Activated CD8-positive, alpha-beta T cell treated with anti-CD3 and anti-CD28 coated beads, Interleukin-2, amount 10 ng/mL, durations not matched to agents 7 days and 5 days (primary cell): ENCODE results near the gene YBX1. TPM values are rescaled to one million over a fixed set of nuclear protein-coding genes. Genes with fewer than 3 reads are reported as not detected.
"Not testable (repeated sequence)": the region's sequence is repeated elsewhere in the genome, so short reads cannot be mapped to it uniquely, and the experiment has no call there.

Source experiments
- ATAC-seq: fragments of 150-1000 bp; cut with Tn5 transposase; one replicate; pipeline ENCODE4 v1.10.0; 2021; ENCODE audit warnings: moderate library complexity
- CTCF ChIA-PET: fragments of 350-600 bp; sonication (Branson Sonifier 250); formaldehyde crosslinking; loops from one replicate; lab custom pipeline; 2021; ENCODE audit warnings: antibody characterized with exemption; lab: Charles Lee
- POLR2A ChIA-PET: fragments of 350-600 bp; sonication (Branson Sonifier 250); formaldehyde crosslinking; loops from one replicate; lab custom pipeline; 2021; ENCODE audit warnings: antibody characterized with exemption; lab: Charles Lee
- DNase-seq: peaks from one replicate; pipeline ENCODE4 v3.0.0-alpha.2; 2020
- H3K27ac Mint-ChIP-seq: one replicate; pipeline ENCODE4 v1.8.0; 2021; ENCODE audit warnings: mild to moderate bottlenecking, mixed read lengths
- H3K27me3 Mint-ChIP-seq: one replicate; pipeline ENCODE4 v1.8.0; 2021; ENCODE audit warnings: low read depth, mixed read lengths
- H3K36me3 Mint-ChIP-seq: one replicate; pipeline ENCODE4 v1.8.0; 2021; ENCODE audit warnings: low read depth, mixed read lengths
- H3K4me1 Mint-ChIP-seq: one replicate; pipeline ENCODE4 v1.8.0; 2021; ENCODE audit warnings: low read depth, mixed read lengths
- H3K4me3 Mint-ChIP-seq: one replicate; pipeline ENCODE4 v1.8.0; 2021; ENCODE audit warnings: mild to moderate bottlenecking, mixed read lengths
- H3K9me3 Mint-ChIP-seq: one replicate; pipeline ENCODE4 v1.8.0; 2022; ENCODE audit warnings: mixed read lengths; ENCODE audit not compliant: insufficient read depth
- total RNA-seq, 2 experiments: library from RNA; stranded (reverse); gene quantifications; one replicate each; pipeline ENCODE4 v1.2.3, GENCODE V29; 2021

The YBX1 gene
- total RNA-seq, 2 experiments from 2014 or later, result 733 to 791 TPM

DNA sequence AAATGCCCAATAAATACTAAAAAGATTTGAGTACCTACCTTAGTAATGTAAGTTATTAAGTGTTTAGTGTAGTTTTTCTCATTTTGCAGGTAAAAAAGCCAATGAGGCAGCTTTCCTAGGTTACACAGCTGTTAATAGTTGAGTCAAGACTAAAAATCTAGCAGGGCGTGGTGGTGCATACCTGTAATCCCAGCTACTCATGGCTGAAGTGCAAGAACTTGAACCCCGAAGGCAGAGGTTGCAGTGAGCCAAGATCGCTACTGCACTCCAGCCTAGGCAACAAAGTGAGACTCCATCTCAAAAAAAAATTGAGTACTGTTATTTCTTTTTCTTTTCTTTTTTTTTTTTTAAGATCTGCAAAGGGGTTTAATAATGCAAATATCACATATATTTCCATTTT lies 7.7 kb downstream of the YBX1 start:
- Mint-ChIP-seq H3K4me3 (no peak overlapping the region), H3K4me1 (peaks cover 76% of the 10 kb centered on the region), H3K36me3 (peaks cover 62% of the 10 kb centered on the region), H3K27ac (no peak overlapping the region), H3K27me3 (no peaks in the 10 kb centered on the region), H3K9me3 (no peaks in the 10 kb centered on the region)
- ChIA-PET POLR2A (interaction anchor here (0.7 kb wide), 1 partner anchor 94 kb away, joined by 3 read pairs; no protein-coding TSS in a partner anchor), CTCF (interaction anchor here (1.4 to 1.5 kb wide), 2 partner anchors 10 to 12 kb away, joined by 5 read pairs; no protein-coding TSS in a partner anchor)
- ATAC-seq, result no peak
- no peak for DNase-seq

DNA sequence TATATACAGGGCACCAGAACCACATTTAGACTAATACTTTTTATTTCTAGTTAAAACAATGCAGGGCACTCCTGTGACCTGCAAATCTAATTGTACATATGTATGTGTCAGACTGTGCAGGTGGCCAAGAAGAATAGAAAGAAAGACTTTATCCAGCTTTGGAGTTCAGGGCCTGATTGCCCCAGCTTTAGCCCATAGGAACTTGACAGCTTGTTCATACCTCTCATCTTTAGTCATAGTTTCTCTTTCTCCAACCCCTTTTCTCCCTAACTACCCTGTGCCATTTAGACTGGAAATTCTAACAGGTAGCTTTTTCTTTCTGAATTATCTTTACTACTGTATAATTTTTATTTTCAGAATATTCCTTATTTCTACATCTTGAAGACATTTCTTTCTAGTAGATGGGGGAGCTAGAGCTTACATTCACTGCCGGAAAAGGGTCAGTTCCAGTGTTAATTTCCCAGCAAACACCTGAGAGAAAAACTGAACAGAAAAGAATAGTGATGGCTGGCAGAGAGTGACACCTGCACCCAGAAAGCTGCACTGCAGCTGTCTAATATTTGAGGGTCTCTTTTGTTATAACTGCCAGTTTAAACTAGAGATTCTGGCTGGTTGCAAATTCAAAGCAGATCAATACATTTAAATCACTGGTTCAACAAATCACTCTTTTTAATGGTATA lies 8.4 kb downstream of the YBX1 start:
- CTCF ChIA-PET, result interaction anchor here (0.7 to 1.5 kb wide), 12 partner anchors 9 to 375 kb away, joined by 3 to 5 read pairs (median 4); partner anchors contain the start of genes C1orf50 and PPIH
- Mint-ChIP-seq H3K4me3 (no peak overlapping the region), H3K4me1 (peaks cover 72% of the 10 kb centered on the region), H3K36me3 (peaks cover 63% of the 10 kb centered on the region), H3K27ac (no peak overlapping the region), H3K27me3 (no peaks in the 10 kb centered on the region), H3K9me3 (no peaks in the 10 kb centered on the region)
- POLR2A ChIA-PET, result interaction anchor here (0.6 to 1.0 kb wide), 2 partner anchors 13 to 368 kb away, joined by 3 read pairs; no protein-coding TSS in a partner anchor
- DNase-seq (no peak), ATAC-seq (no peak)

- Mint-ChIP-seq H3K36me3 (peaks cover 66% of the 10 kb centered on the region), H3K4me3 (no peak overlapping the region), H3K4me1 (peaks cover 67% of the 10 kb centered on the region), H3K27ac (no peak overlapping the region), H3K27me3 (no peaks in the 10 kb centered on the region), H3K9me3 (no peaks in the 10 kb centered on the region)
- DNase-seq, result no peak
- ATAC-seq, result no peak
- CTCF ChIA-PET, result interaction anchor here (0.7 to 2.0 kb wide), 14 partner anchors 7 to 376 kb away, joined by 3 to 6 read pairs (median 4); partner anchors contain the start of genes C1orf50, PPIH and ZNF691
- POLR2A ChIA-PET, result interaction anchor here (0.6 to 2.3 kb wide), 3 partner anchors 9 to 367 kb away, joined by 3 to 16 read pairs (median 3); partner anchors contain the start of gene YBX1
Measured at GRCh38 chr1:42691157-42691498, 8.9 kb downstream of the YBX1 start.

- peak overlapping the region; percentile 11 for H3K27ac Mint-ChIP-seq
- POLR2A ChIA-PET, result interaction anchor here (0.7 to 2.3 kb wide), 2 partner anchors 10 to 53 kb away, joined by 3 to 16 read pairs; partner anchors contain the start of gene YBX1
- no peak for DNase-seq
- no peak for ATAC-seq
- no peaks in the 10 kb centered on the region for H3K27me3 Mint-ChIP-seq
- peaks cover 68% of the 10 kb centered on the region for H3K36me3 Mint-ChIP-seq
- peaks cover 55% of the 10 kb centered on the region for H3K4me1 Mint-ChIP-seq
- CTCF ChIA-PET, result interaction anchor here (1.4 to 2.0 kb wide), 2 partner anchors 9 to 154 kb away, joined by 3 to 6 read pairs; partner anchors contain the start of gene ZNF691
- no peak overlapping the region for H3K4me3 Mint-ChIP-seq
- no peaks in the 10 kb centered on the region for H3K9me3 Mint-ChIP-seq
Measured at GRCh38 chr1:42692461-42692860, 10.2 kb downstream of the YBX1 start.

- Mint-ChIP-seq H3K4me1 (peaks cover 50% of the 10 kb centered on the region), H3K36me3 (peaks cover 68% of the 10 kb centered on the region), H3K4me3 (no peak overlapping the region), H3K9me3 (no peaks in the 10 kb centered on the region), H3K27me3 (no peaks in the 10 kb centered on the region), H3K27ac (peak overlapping the region; percentile 11)
- POLR2A ChIA-PET, result interaction anchor here (2.3 kb wide), 1 partner anchor 10 kb away, joined by 16 read pairs; the partner anchor contains the start of gene YBX1
- CTCF ChIA-PET, result interaction anchor here (2.0 kb wide), 1 partner anchor 9 kb away, joined by 6 read pairs; no protein-coding TSS in a partner anchor
- ATAC-seq (no peak), DNase-seq (no peak)
Measured at GRCh38 chr1:42692911-42693310, 10.7 kb downstream of the YBX1 start.

- Mint-ChIP-seq H3K27ac (no peak overlapping the region), H3K9me3 (no peaks in the 10 kb centered on the region), H3K36me3 (peaks cover 90% of the 10 kb centered on the region), H3K27me3 (no peaks in the 10 kb centered on the region), H3K4me3 (no peak overlapping the region), H3K4me1 (peaks cover 8% of the 10 kb centered on the region)
- ATAC-seq (no peak), DNase-seq (no peak)
- POLR2A ChIA-PET, result no interaction called here
- CTCF ChIA-PET, result no interaction called here
Measured at GRCh38 chr1:42698081-42698813, 16.0 kb downstream of the YBX1 start.

DNA sequence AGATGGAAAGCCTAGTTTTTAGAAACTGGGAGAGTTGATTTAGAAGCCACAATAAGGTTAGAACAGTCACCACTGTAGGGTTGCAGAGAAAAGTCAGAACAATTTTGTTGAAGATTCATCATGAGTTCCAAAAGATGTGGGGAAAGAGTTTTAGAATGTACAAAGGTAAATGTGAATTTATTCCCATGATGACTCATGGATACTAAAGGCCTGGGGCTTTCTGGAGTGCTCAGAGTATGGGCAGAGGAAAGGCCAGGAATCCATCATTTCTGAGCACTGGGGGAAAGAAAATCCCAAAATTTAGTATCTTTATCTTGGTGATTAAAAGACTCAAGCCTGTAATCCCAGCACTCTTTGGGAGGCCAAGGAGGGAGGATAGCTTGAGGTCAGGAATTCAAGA lies 17.8 kb downstream of the YBX1 start:
- Mint-ChIP-seq H3K36me3 (peaks cover 95% of the 10 kb centered on the region), H3K4me1 (peaks cover 1% of the 10 kb centered on the region), H3K27me3 (no peaks in the 10 kb centered on the region), H3K9me3 (no peaks in the 10 kb centered on the region), H3K27ac (no peak overlapping the region), H3K4me3 (no peak overlapping the region)
- ChIA-PET CTCF (interaction anchor here (0.7 to 2.1 kb wide), 2 partner anchors 9 to 68 kb away, joined by 3 to 5 read pairs; no protein-coding TSS in a partner anchor), POLR2A (no interaction called here)
- DNase-seq (no peak), ATAC-seq (no peak)

DNA sequence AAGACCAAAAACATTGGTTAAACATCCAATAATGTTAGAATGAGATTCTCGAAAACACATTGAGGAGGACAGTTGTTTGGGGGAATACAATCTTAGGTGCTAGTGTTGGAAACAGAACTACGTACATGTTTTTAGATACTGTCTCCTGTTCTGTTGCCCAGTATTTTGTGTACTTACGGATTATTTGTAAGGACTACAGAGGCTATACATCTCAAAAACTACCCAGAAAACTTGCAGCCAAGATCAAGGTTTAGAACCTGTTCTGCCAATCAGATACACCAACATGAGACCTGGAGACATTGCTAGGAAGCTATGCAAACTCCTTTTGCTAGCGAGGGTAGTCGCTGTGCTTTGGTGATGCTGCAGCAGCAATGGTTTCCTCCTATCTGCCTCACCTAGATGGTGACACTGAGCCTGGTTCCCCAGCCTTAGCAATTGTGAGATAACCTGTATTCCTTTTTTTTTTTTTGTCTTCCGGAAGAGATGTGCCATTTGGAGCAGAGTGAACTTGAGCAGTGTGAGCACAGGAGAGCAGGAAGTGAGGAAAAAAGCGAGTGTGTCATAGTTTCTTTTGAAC lies 21.8 kb downstream of the YBX1 start:
- no peak overlapping the region for H3K27ac Mint-ChIP-seq
- ChIA-PET POLR2A (no interaction called here), CTCF (no interaction called here)

DNA sequence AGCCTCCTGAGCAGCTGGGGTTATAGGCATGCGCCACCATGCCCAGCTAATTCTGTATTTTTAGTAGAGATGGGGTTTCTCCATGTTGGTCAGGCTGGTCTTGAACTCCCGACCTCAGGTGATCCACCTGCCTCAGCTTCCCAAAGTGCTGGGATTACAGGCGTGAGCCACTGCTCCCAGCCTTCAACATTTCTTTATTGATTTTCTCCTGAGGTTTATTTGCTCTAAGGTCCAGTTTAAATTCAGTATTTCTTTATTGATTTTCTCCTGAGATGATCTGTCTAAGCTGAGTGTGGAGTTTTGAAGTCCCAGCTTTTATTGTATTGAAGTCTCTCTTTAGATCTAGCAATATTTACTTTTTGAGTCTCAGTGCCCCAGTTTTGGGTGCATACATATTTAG lies 30.6 kb downstream of the YBX1 start:
- ATAC-seq, H3K27me3 Mint-ChIP-seq, POLR2A ChIA-PET, H3K27ac Mint-ChIP-seq, DNase-seq, H3K4me3 Mint-ChIP-seq: not testable (repeated sequence)
- Mint-ChIP-seq H3K4me1 (peaks cover 13% of the 10 kb centered on the region), H3K9me3 (peaks cover 16% of the 10 kb centered on the region), H3K36me3 (peaks cover 77% of the 10 kb centered on the region)
- CTCF ChIA-PET, result interaction anchor here (0.6 kb wide), 1 partner anchor 13 kb away, joined by 3 read pairs; no protein-coding TSS in a partner anchor

More for the DNA sequence above, 21.8 kb downstream of the YBX1 start:
- ATAC-seq (no peak), DNase-seq (no peak)
- Mint-ChIP-seq H3K4me3 (no peak overlapping the region), H3K27me3 (no peaks in the 10 kb centered on the region), H3K36me3 (peaks cover 95% of the 10 kb centered on the region), H3K9me3 (no peaks in the 10 kb centered on the region), H3K4me1 (no peaks in the 10 kb centered on the region)

- H3K36me3 Mint-ChIP-seq, result peaks cover 77% of the 10 kb centered on the region
- CTCF ChIA-PET, result interaction anchor here (0.6 kb wide), 1 partner anchor 13 kb away, joined by 3 read pairs; no protein-coding TSS in a partner anchor
- peaks cover 16% of the 10 kb centered on the region for H3K9me3 Mint-ChIP-seq
- DNase-seq (no peak), ATAC-seq (no peak)
- peaks cover 13% of the 10 kb centered on the region for H3K4me1 Mint-ChIP-seq
- no peak overlapping the region for H3K4me3 Mint-ChIP-seq
- no peak overlapping the region for H3K27ac Mint-ChIP-seq
- POLR2A ChIA-PET, result no interaction called here
- H3K27me3 Mint-ChIP-seq, result no peaks in the 10 kb centered on the region
Measured at GRCh38 chr1:42713293-42713692, 31.1 kb downstream of the YBX1 start.

DNA sequence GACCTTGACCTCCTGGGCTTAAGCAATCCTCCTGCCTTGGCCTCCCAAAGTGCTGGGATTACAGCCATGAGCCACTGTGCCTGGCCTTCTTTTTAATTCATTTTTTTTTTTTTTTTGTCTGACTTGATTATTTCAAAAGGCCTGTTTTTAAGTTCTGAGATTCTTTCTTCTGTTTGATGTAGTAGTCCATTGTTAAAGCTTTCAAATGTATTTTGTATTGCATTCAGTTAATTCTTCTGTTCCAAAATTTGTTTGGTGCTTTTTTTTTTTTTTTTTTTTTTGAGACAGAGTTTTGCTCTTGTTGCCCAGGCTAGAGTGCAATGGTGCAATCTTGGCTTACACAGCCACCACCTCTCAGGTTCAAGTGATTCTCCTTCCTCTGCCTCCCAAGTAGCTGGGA lies 32.2 kb downstream of the YBX1 start:
- H3K36me3 Mint-ChIP-seq, result peaks cover 75% of the 10 kb centered on the region
- ATAC-seq, CTCF ChIA-PET, H3K27me3 Mint-ChIP-seq, H3K4me3 Mint-ChIP-seq, POLR2A ChIA-PET, DNase-seq, H3K27ac Mint-ChIP-seq: not testable (repeated sequence)
- H3K4me1 Mint-ChIP-seq, result peaks cover 11% of the 10 kb centered on the region
- peaks cover 16% of the 10 kb centered on the region for H3K9me3 Mint-ChIP-seq
